HCT116 (cell line): ENCODE results near the gene UGDH. TPM values are rescaled to one million over a fixed set of nuclear protein-coding genes. Genes with fewer than 3 reads are reported as not detected.
"Not testable (repeated sequence)": the region's sequence is repeated elsewhere in the genome, so short reads cannot be mapped to it uniquely, and the experiment has no call there.

Source experiments
- ATAC-seq: fragments of 200-7000 bp; cut with Tn5 transposase; 2 replicates; pipeline ENCODE4 v1.9.1; 2020; ENCODE audit warnings: mild to moderate bottlenecking, moderate library complexity
- BruUV-seq: library from RNA; stranded (reverse); fragments of 400-500 nt; replicated peaks from 2 replicates; lab custom pipeline; 2021; lab: Mats Ljungman, UMichigan
- CTCF ChIA-PET: fragments of 300-600 bp; sonication (Branson Sonifier 250); formaldehyde crosslinking; loops from one replicate; lab custom pipeline; 2021; ENCODE audit warnings: antibody characterized with exemption; lab: Charles Lee
- POLR2A ChIA-PET: fragments of 300-600, 350-600 bp; sonication (Branson Sonifier 250); formaldehyde crosslinking; loops from one replicate; lab custom pipeline; 2021; ENCODE audit warnings: antibody characterized with exemption; lab: Charles Lee
- RAD21 ChIA-PET, 2 experiments: fragments of 300-600 bp; sonication (Branson Sonifier 250); formaldehyde crosslinking; loops; one replicate each; lab custom pipeline; 2023; ENCODE audit warnings: low total read pairs in 2 of 2; ENCODE audit not compliant: uncharacterized antibody in 2 of 2, unreplicated experiment in 2 of 2, low non-redundant PET in 1 of 2; lab: Charles Lee
- DNase-seq: peaks from one replicate; pipeline ENCODE4 v3.0.0-alpha.2; 2010; ENCODE audit warnings: low read depth, low spot score
- H2AFZ ChIP-seq: fragments of 200-600 bp; shearing (Covaris generic), sonication (generic); 2 replicates; pipeline ENCODE4 v1.6.1; 2017; ENCODE audit warnings: low read depth, mixed run types, mixed read lengths, antibody characterized with exemption, low read length; ENCODE audit not compliant: poor library complexity, severe bottlenecking
- H3K27ac ChIP-seq: 2 replicates; pipeline ENCODE4 v1.5.1; 2012; ENCODE audit warnings: low read depth, low read length
- H3K27me3 ChIP-seq: fragments of 200-600 bp; sonication (generic); 2 replicates; pipeline ENCODE4 v1.6.1; 2016; ENCODE audit warnings: mixed run types, low read length, mixed read lengths; ENCODE audit not compliant: insufficient read depth
- H3K36me3 ChIP-seq, 2 experiments: fragments of 200-500 bp in 1 of 2; fragments of 200-600 bp in 1 of 2; sonication (Bioruptor generic) in 1 of 2; sonication (generic) in 1 of 2; 2 replicates each; pipeline versions ENCODE4 v1.5.1 to v1.6.1; 2014 to 2016; ENCODE audit warnings: low read length in 2 of 2, inconsistent platforms in 1 of 2, mixed read lengths in 1 of 2, mixed run types in 1 of 2; ENCODE audit not compliant: insufficient read depth in 2 of 2, control insufficient read depth in 1 of 2
- H3K4me1 ChIP-seq, 2 experiments: fragments of 200-600 bp in 1 of 2; sonication (generic) in 1 of 2; 2 replicates each; pipeline versions ENCODE4 v1.5.1 to v1.6.1; 2012 to 2017; ENCODE audit warnings: low read length in 2 of 2, inconsistent platforms in 1 of 2, mild to moderate bottlenecking in 1 of 2, mixed read lengths in 1 of 2, mixed run types in 1 of 2, moderate library complexity in 1 of 2; ENCODE audit not compliant: insufficient read depth in 2 of 2, control insufficient read depth in 1 of 2
- H3K4me2 ChIP-seq: fragments of 200-600 bp; sonication (generic); 2 replicates; pipeline ENCODE4 v1.6.1; 2017; ENCODE audit warnings: mixed run types, low read length, mixed read lengths
- H3K4me3 ChIP-seq, 2 experiments: fragments of 200-600 bp in 1 of 2; sonication (generic) in 1 of 2; replicated peaks in 1 of 2; 2 replicates each; pipeline ENCODE4 v1.5.1; 2011 to 2016; ENCODE audit warnings: low read length in 2 of 2, control low read depth in 1 of 2, low read depth in 1 of 2, mild to moderate bottlenecking in 1 of 2, mixed read lengths in 1 of 2, mixed run types in 1 of 2
- H3K79me2 ChIP-seq: fragments of 200-600 bp; sonication (generic); 2 replicates; pipeline ENCODE4 v1.6.1; 2017; ENCODE audit warnings: mild to moderate bottlenecking, mixed run types, low read length, moderate library complexity, mixed read lengths; ENCODE audit not compliant: insufficient read depth
- H3K9ac ChIP-seq: fragments of 200-600 bp; sonication (generic); 2 replicates; pipeline ENCODE4 v1.6.1; 2016; ENCODE audit warnings: low read length, mixed read lengths
- H3K9me2 ChIP-seq: fragments of 200-600 bp; sonication (generic), shearing (Covaris generic); 2 replicates; pipeline ENCODE4 v1.6.1; 2017; ENCODE audit warnings: mixed run types, mild to moderate bottlenecking, moderate library complexity; ENCODE audit not compliant: insufficient read depth
- H3K9me3 ChIP-seq, 2 experiments: fragments of 200-500 bp in 1 of 2; fragments of 200-600 bp in 1 of 2; sonication (Bioruptor generic) in 1 of 2; sonication (generic) in 1 of 2; 2 replicates each; pipeline ENCODE4 v1.6.1; 2014 to 2017; ENCODE audit warnings: low read length in 2 of 2, mixed read lengths in 2 of 2, inconsistent platforms in 1 of 2, low read depth in 1 of 2, mild to moderate bottlenecking in 1 of 2, mixed run types in 1 of 2, moderate library complexity in 1 of 2; ENCODE audit not compliant: control insufficient read depth in 1 of 2, insufficient read depth in 1 of 2
- H4K20me1 ChIP-seq: fragments of 200-600 bp; sonication (generic), shearing (Covaris generic); 2 replicates; pipeline ENCODE4 v1.6.1; 2017; ENCODE audit warnings: mixed run types, mild to moderate bottlenecking, moderate library complexity; ENCODE audit not compliant: insufficient read depth
- EZH2phosphoT487 ChIP-seq: fragments of 200-600 bp; IDR thresholded peaks from 2 replicates; pipeline ENCODE4 v1.6.1; 2018; ENCODE audit warnings: antibody characterized with exemption, borderline replicate concordance
- POLR2AphosphoS5 ChIP-seq: IDR thresholded peaks from 2 replicates; pipeline ENCODE4 v1.6.1; 2011; ENCODE audit warnings: mild to moderate bottlenecking, low read depth, low read length, moderate library complexity
- RAD21 ChIP-seq: IDR thresholded peaks from 2 replicates; pipeline ENCODE4 v1.6.1; 2012; ENCODE audit warnings: low read depth, mild to moderate bottlenecking
- SP1 ChIP-seq: IDR thresholded peaks from 2 replicates; pipeline ENCODE4 v1.6.1; 2012; ENCODE audit warnings: low read depth
- SRF ChIP-seq: IDR thresholded peaks from 2 replicates; pipeline ENCODE4 v1.6.1; 2012; ENCODE audit warnings: low read depth
- TCF7L2 ChIP-seq: IDR thresholded peaks from 2 replicates; pipeline ENCODE4 v1.7.0; 2011; ENCODE audit warnings: borderline replicate concordance, inconsistent platforms; ENCODE audit not compliant: insufficient read depth, insufficient read length; ENCODE audit errors: extremely low read depth
- intact Hi-C: fragments of 100-400 bp; cut with micrococcal nuclease; formaldehyde crosslinking; loops from 2 replicates; pipeline ENCODE4 v1.10.0; 2022
- total RNA-seq: library from RNA; stranded (reverse); gene quantifications from one replicate; pipeline ENCODE4 v1.2.1, GENCODE V29; 2021; ENCODE audit not compliant: unreplicated experiment
- TF ChIP-seq, protein P1 (sequence below), 3 experiments: fragments of 200-600 bp in 1 of 3; sonication (generic) in 1 of 3; IDR thresholded peaks in 2 of 3; conservative IDR thresholded peaks in 1 of 3; 2 replicates each; pipeline ENCODE4 v1.5.1; 2012 to 2017; ENCODE audit warnings: low read depth in 2 of 3, low read length in 2 of 3, antibody characterized with exemption in 1 of 3, borderline replicate concordance in 1 of 3, control low read depth in 1 of 3, mild to moderate bottlenecking in 1 of 3, mixed read lengths in 1 of 3, mixed run types in 1 of 3, moderate library complexity in 1 of 3; ENCODE audit not compliant: insufficient read depth in 1 of 3
- TF ChIP-seq, protein P2 (sequence below): IDR thresholded peaks from 2 replicates; pipeline ENCODE4 v1.6.1; 2011; ENCODE audit warnings: mild to moderate bottlenecking, low read length, moderate library complexity; ENCODE audit not compliant: insufficient replicate concordance; ENCODE audit errors: extremely low read depth

The UGDH gene
- total RNA-seq, 1 experiment from 2014 or later, result 67.9 TPM

DNA sequence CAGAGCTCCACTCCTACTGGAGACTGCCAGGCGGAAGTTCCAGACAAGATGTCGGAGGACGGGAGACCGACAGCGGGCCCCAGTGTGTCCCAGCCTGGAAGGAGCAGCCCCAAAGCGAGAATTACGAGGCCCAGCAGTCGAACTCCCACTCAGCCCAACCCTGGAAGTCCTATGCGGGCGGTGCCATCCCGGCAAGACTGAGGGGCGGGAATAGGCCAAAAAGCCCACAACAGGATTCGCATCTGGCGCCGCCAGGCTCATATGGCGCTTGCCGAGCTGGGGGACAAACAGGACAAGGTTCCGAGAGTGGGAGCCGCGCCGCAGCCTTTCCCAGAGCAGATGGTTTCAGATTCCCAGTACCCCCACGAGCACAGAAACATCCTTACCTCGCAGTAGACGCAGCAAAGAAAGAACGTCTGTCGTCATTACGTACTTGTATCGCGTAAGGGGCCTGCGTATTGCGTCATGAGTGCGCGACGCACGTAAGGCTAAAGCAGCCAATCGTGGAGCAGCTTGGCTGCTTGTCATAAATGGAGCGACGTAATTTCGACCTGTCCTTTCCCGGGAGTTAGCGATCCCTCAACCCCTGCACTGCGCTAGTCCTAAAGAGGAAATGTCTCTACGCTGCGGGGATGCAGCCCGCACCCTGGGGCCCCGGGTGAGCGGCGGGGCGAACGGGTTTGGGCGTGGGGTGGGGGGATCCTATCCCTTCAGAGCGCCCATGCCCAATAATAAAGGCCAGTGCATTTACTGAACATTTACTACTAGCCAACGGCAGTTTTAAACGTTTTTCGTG is 68.5 kb downstream of the UGDH start, which contains the start of the genes LIAS and RPL9 (continued):
- TF ChIP-seq, protein P1, sequence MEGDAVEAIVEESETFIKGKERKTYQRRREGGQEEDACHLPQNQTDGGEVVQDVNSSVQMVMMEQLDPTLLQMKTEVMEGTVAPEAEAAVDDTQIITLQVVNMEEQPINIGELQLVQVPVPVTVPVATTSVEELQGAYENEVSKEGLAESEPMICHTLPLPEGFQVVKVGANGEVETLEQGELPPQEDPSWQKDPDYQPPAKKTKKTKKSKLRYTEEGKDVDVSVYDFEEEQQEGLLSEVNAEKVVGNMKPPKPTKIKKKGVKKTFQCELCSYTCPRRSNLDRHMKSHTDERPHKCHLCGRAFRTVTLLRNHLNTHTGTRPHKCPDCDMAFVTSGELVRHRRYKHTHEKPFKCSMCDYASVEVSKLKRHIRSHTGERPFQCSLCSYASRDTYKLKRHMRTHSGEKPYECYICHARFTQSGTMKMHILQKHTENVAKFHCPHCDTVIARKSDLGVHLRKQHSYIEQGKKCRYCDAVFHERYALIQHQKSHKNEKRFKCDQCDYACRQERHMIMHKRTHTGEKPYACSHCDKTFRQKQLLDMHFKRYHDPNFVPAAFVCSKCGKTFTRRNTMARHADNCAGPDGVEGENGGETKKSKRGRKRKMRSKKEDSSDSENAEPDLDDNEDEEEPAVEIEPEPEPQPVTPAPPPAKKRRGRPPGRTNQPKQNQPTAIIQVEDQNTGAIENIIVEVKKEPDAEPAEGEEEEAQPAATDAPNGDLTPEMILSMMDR (IDR thresholded peaks at IDR 0.05 in 2 of 3, conservative IDR thresholded peaks at IDR 0.05 in 1 of 3; ENCODE audit: borderline replicate concordance in 1 of 3, insufficient read depth in 1 of 3, low read depth in 2 of 3, low read length in 2 of 3), result no peak
- TF ChIP-seq SP1 (peak; percentile 98), SRF (peak; percentile 95), RAD21 (no peak), POLR2AphosphoS5 (peak; percentile 98), TCF7L2 (no peak), EZH2phosphoT487 (no peak)
- TF ChIP-seq, protein P2, sequence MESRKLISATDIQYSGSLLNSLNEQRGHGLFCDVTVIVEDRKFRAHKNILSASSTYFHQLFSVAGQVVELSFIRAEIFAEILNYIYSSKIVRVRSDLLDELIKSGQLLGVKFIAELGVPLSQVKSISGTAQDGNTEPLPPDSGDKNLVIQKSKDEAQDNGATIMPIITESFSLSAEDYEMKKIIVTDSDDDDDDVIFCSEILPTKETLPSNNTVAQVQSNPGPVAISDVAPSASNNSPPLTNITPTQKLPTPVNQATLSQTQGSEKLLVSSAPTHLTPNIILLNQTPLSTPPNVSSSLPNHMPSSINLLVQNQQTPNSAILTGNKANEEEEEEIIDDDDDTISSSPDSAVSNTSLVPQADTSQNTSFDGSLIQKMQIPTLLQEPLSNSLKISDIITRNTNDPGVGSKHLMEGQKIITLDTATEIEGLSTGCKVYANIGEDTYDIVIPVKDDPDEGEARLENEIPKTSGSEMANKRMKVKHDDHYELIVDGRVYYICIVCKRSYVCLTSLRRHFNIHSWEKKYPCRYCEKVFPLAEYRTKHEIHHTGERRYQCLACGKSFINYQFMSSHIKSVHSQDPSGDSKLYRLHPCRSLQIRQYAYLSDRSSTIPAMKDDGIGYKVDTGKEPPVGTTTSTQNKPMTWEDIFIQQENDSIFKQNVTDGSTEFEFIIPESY, result peak; percentile 31

DNA sequence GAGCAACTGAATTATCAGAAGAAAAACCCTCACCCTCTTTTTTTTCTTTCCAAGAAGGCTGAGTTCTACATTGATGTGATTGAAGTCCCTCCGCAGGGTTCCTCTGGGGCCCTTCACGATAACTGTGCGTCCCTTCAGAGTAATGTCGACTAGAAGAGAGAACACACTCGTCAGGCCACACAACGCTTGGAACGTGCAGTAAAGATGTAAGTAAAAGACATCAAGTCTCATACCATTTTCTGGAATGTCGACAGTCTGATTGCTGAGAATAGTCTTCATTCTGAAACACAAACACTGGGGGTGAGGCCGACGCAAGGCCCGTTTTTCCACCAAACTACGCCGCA is 69.1 kb downstream of the UGDH start:
- CTCF ChIA-PET, result interaction anchor here (1.1 kb wide), 1 partner anchor 699 kb away, joined by 3 read pairs; no protein-coding TSS in a partner anchor
- H3K4me3 ChIP-seq, result peak overlapping the region; percentile 88 to 97
- POLR2A ChIA-PET, result interaction anchor here (1.1 to 3.2 kb wide), 4 partner anchors 10 to 570 kb away, joined by 3 to 14 read pairs (median 6); no protein-coding TSS in a partner anchor
- peak overlapping the region; percentile 89 for H3K4me2 ChIP-seq
- H4K20me1 ChIP-seq, result peaks cover 37% of the 10 kb centered on the region
- H3K36me3 ChIP-seq, result peaks cover 48 to 56% of the 10 kb centered on the region in 2 experiments
- RAD21 ChIA-PET, H2AFZ ChIP-seq, H3K27me3 ChIP-seq, ATAC-seq, DNase-seq, H3K9me3 ChIP-seq, H3K9me2 ChIP-seq, BruUV-seq: not testable (repeated sequence)
- H3K79me2 ChIP-seq, result peaks cover 80% of the 10 kb centered on the region
- H3K4me1 ChIP-seq, result peaks cover 5 to 21% of the 10 kb centered on the region in 2 experiments; a peak in 3 of 4 replicates
- peak overlapping the region; percentile 97 for H3K27ac ChIP-seq
- intact Hi-C loops, result loop anchor here (2.0 kb wide), 2 partner anchors 519 to 699 kb away; partner anchors contain the start of gene PDS5A
- H3K9ac ChIP-seq, result peak overlapping the region; percentile 96
